Keratinocyte (primary cell): Measurements from ENCODE around the gene MAPK9.

Experiments used
- CTCF ChIP-seq, 3 experiments: IDR thresholded peaks in 1 of 3; conservative IDR thresholded peaks in 1 of 3; optimal IDR thresholded peaks in 1 of 3; 2 replicates in 2 of 3; 3 replicates in 1 of 3; pipeline versions ENCODE3 to v1.5.1; 2011; ENCODE audit warnings: low read length in 3 of 3, mild to moderate bottlenecking in 3 of 3, moderate library complexity in 2 of 3, control low read depth in 1 of 3, inconsistent platforms in 1 of 3; ENCODE audit not compliant: insufficient read depth in 2 of 3; ENCODE audit errors: extremely low read depth in 1 of 3
- EZH2 ChIP-seq: IDR thresholded peaks from one replicate; pipeline ENCODE4 v1.6.1; 2012; ENCODE audit warnings: inconsistent platforms, mild to moderate bottlenecking, low read length, moderate library complexity

- no peak for TF ChIP-seq CTCF (optimal IDR thresholded peaks at IDR 0.05 in 1 of 3, IDR thresholded peaks at IDR 0.05 in 1 of 3, conservative IDR thresholded peaks at IDR 0.05 in 1 of 3; ENCODE audit: extremely low read depth in 1 of 3, insufficient read depth in 2 of 3, low read length in 3 of 3)
- TF ChIP-seq EZH2, result no peak
These were observed 43.8 kb upstream of the MAPK9 start for GRCh38 chr5:180335614-180336233.
